ENCODE measurements around the gene UVRAG.
A peak's percentile ranks its signal among the peaks of the same experiment; 100 is the strongest.

Gene UVRAG

DNA sequence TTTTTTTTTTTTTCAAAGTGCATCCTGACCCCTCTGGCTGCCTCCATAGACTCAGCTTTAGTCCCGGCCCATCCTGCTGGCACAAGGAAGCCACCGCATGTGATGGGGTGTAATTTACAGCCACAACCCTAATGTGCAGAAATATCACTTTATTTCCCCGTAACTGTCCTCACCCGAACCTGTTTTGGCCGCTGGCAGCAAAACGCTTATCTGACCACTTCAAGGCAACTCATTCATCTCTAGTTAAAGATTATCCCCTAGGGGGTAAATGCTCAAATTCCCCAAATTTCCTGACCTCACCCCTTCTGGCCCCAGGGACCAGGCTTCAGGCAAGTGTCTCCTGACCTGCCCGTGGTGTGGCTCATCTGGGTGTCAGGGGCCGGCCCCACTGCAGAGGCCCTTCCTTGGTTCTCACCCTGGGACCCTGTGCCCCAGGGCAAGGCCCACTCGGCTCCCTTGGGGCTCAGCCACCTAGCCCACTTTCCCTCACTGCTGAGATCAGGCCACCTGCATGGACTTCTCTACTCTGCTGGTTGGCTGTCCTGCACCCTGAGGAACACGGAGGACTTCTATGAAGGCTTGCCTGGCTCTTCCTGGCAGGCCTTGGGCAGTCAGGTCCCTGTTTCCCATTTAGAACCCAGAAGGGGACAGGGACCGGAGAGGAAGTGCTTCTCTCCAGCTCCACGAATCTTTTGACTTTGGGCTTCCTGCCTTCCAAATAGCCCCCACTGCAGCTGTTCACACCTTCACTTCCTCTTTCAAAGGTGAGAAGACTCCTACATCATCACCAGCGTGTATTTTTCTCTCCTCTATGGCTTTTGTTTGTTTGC is 337.9 kb downstream of the UVRAG start:
- no peak for DNase-seq
- Histone ChIP-seq H2BK15ac (ENCODE audit: low read depth, poor library complexity, severe bottlenecking) (no peak overlapping the region), H3K4me1 (ENCODE audit: control insufficient read depth, insufficient read depth, low read depth, low read length) (peaks cover 6% of the 10 kb centered on the region), H3K27ac (ENCODE audit: low read length, poor library complexity, severe bottlenecking) (no peak overlapping the region), H3K4me3 (ENCODE audit: insufficient read depth in 1 of 2, low read depth in 1 of 2, low read length in 2 of 2) (peak overlapping the region in 1 of 2 experiments; percentile 76), H4K8ac (ENCODE audit: low read length) (no peak overlapping the region), H3K36me3 (ENCODE audit: control insufficient read depth in 1 of 2, insufficient read depth in 2 of 2, low read depth in 1 of 2, low read length in 2 of 2) (no peaks in the 10 kb centered on the region), H2BK12ac (ENCODE audit: low read length in 2 of 2) (no peak overlapping the region), H4K91ac (ENCODE audit: low read length) (no peak overlapping the region), H3K4me2 (ENCODE audit: low read length, poor library complexity, severe bottlenecking) (no peak overlapping the region), H3K14ac (ENCODE audit: low read length in 2 of 2) (no peak overlapping the region), H3K18ac (ENCODE audit: low read depth in 1 of 2, low read length in 2 of 2) (no peak overlapping the region), H3K27me3 (ENCODE audit: control insufficient read depth in 1 of 2, insufficient read depth in 1 of 2, low read length in 2 of 2) (peaks cover 6 to 13% of the 10 kb centered on the region in 2 experiments), H2BK5ac (ENCODE audit: low read depth, low read length, poor library complexity, severe bottlenecking) (no peak overlapping the region), H3K79me1 (replicated peaks; ENCODE audit: low read length, poor library complexity, severe bottlenecking) (no peaks in the 10 kb centered on the region), H3K4ac (ENCODE audit: low read depth in 1 of 2, low read length in 2 of 2) (no peak overlapping the region), H2AK5ac (ENCODE audit: low read length, severe bottlenecking) (no peak overlapping the region), H3K23ac (ENCODE audit: low read length in 2 of 2) (no peak overlapping the region), H2AFZ (ENCODE audit: low read depth, low read length) (no peak overlapping the region), H3K9me3 (ENCODE audit: control insufficient read depth, low read length) (no peaks in the 10 kb centered on the region), H3K9ac (ENCODE audit: low read length) (peak overlapping the region; percentile 83), H2BK120ac (ENCODE audit: low read depth, low read length) (no peak overlapping the region)
- 61% methylated on average over 12 of the region's 13 CpGs for WGBS

DNA sequence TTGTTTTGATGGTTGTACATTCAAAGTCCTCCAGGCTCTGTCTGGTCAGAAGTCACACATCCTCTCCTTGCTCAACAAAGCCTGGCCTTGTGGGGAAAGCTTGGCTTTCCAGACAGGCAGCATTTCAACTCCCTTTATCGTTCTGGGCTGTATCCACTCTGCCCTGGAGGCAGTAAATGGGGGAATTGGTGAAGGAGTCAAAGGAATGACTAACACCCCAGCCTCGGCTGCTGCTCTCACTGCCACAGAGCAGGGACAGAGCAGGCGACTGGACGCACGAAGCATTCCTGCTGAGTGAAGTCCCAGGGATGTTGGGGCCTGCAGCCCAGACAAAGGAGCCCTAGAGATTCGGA is 338.5 kb downstream of the UVRAG start:
- H3K4me1 ChIP-seq (ENCODE audit: control insufficient read depth, insufficient read depth, low read depth, low read length) = peaks cover 6% of the 10 kb centered on the region
- H3K18ac ChIP-seq (ENCODE audit: low read depth in 1 of 2, low read length in 2 of 2) = no peak overlapping the region
- H3K27me3 ChIP-seq (ENCODE audit: control insufficient read depth in 1 of 2, insufficient read depth in 1 of 2, low read length in 2 of 2) = peaks cover 9 to 15% of the 10 kb centered on the region in 2 experiments
- H2BK12ac ChIP-seq (ENCODE audit: low read length in 2 of 2) = no peak overlapping the region
- H3K23ac ChIP-seq (ENCODE audit: low read length in 2 of 2) = no peak overlapping the region
- H3K4ac ChIP-seq (ENCODE audit: low read depth in 1 of 2, low read length in 2 of 2) = no peak overlapping the region
- H3K4me2 ChIP-seq (ENCODE audit: low read length, poor library complexity, severe bottlenecking) = no peak overlapping the region
- WGBS = 62% methylated on average over 6 of the region's 6 CpGs
- H4K8ac ChIP-seq (ENCODE audit: low read length) = no peak overlapping the region
- H3K27ac ChIP-seq (ENCODE audit: low read length, poor library complexity, severe bottlenecking) = no peak overlapping the region
- H2BK120ac ChIP-seq (ENCODE audit: low read depth, low read length) = no peak overlapping the region
- DNase-seq = peak; percentile 35
- H3K4me3 ChIP-seq (ENCODE audit: insufficient read depth in 1 of 2, low read depth in 1 of 2, low read length in 2 of 2) = no peak overlapping the region
- no peak overlapping the region for H2AFZ ChIP-seq (ENCODE audit: low read depth, low read length)
- no peak overlapping the region for H2BK15ac ChIP-seq (ENCODE audit: low read depth, poor library complexity, severe bottlenecking)
- H2BK5ac ChIP-seq (ENCODE audit: low read depth, low read length, poor library complexity, severe bottlenecking) = no peak overlapping the region
- peak overlapping the region; percentile 27 for H3K9ac ChIP-seq (ENCODE audit: low read length)
- no peaks in the 10 kb centered on the region for H3K9me3 ChIP-seq (ENCODE audit: control insufficient read depth, low read length)
- H2AK5ac ChIP-seq (ENCODE audit: low read length, severe bottlenecking) = no peak overlapping the region
- H3K14ac ChIP-seq (ENCODE audit: low read length in 2 of 2) = no peak overlapping the region
- H3K36me3 ChIP-seq (ENCODE audit: control insufficient read depth in 1 of 2, insufficient read depth in 2 of 2, low read depth in 1 of 2, low read length in 2 of 2) = no peaks in the 10 kb centered on the region
- H3K79me1 ChIP-seq (replicated peaks; ENCODE audit: low read length, poor library complexity, severe bottlenecking) = no peaks in the 10 kb centered on the region
- H4K91ac ChIP-seq (ENCODE audit: low read length) = no peak overlapping the region

DNA sequence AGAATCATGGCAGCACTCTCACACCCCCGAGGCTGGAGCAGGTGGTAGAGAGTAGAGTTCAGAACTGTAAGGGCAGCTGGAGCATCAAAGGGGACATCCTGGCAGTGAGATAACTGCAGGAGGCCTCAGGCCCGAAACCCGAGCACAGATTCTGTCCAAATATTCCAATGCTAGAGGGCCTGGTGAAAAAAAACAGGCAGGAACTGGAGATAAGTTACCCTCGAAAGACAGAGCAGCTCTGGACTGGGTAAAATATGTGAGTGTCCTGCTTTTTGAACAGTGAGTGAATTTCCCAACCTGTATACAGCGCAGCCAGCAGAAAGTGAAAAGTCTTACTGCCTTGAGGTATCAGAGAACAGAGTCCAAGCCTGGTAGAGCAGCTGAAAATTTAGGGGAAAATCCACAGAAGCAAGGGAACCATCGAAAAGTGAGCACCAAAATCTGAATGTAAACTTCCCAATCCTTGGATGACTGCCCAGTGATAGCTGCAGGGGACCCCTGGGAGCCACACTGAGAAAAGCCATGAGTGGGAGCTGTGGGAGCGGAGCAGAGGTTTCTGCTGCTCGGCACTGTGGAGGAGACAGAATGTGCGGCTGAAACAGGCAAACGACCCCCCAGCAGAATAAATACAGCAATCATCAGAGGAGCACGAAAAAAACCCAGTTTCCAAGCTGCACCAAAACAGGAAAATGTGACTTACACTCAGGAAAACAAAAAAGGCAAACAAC is 340.7 kb downstream of the UVRAG start:
- H3K4me2 ChIP-seq (ENCODE audit: low read length, poor library complexity, severe bottlenecking) = no peak overlapping the region
- H2BK15ac ChIP-seq (ENCODE audit: low read depth, poor library complexity, severe bottlenecking) = no peak overlapping the region
- peaks cover 12 to 26% of the 10 kb centered on the region in 2 experiments for H3K27me3 ChIP-seq (ENCODE audit: control insufficient read depth in 1 of 2, insufficient read depth in 1 of 2, low read length in 2 of 2)
- H2BK5ac ChIP-seq (ENCODE audit: low read depth, low read length, poor library complexity, severe bottlenecking) = no peak overlapping the region
- no peak overlapping the region for H2AK5ac ChIP-seq (ENCODE audit: low read length, severe bottlenecking)
- H2AFZ ChIP-seq (ENCODE audit: low read depth, low read length) = peak overlapping the region; percentile 8
- H3K14ac ChIP-seq (ENCODE audit: low read length in 2 of 2) = no peak overlapping the region
- H4K91ac ChIP-seq (ENCODE audit: low read length) = no peak overlapping the region
- H3K23ac ChIP-seq (ENCODE audit: low read length in 2 of 2) = no peak overlapping the region
- H3K4me1 ChIP-seq (ENCODE audit: control insufficient read depth, insufficient read depth, low read depth, low read length) = peaks cover 16% of the 10 kb centered on the region
- H3K9ac ChIP-seq (ENCODE audit: low read length) = no peak overlapping the region
- no peaks in the 10 kb centered on the region for H3K9me3 ChIP-seq (ENCODE audit: control insufficient read depth, low read length)
- no peaks in the 10 kb centered on the region for H3K79me1 ChIP-seq (replicated peaks; ENCODE audit: low read length, poor library complexity, severe bottlenecking)
- H2BK120ac ChIP-seq (ENCODE audit: low read depth, low read length) = no peak overlapping the region
- no peak overlapping the region for H3K18ac ChIP-seq (ENCODE audit: low read depth in 1 of 2, low read length in 2 of 2)
- DNase-seq = no peak
- no peak overlapping the region for H3K4ac ChIP-seq (ENCODE audit: low read depth in 1 of 2, low read length in 2 of 2)
- no peaks in the 10 kb centered on the region for H3K36me3 ChIP-seq (ENCODE audit: control insufficient read depth in 1 of 2, insufficient read depth in 2 of 2, low read depth in 1 of 2, low read length in 2 of 2)
- WGBS = 71% methylated on average over 9 of the region's 11 CpGs
- H3K27ac ChIP-seq (ENCODE audit: low read length, poor library complexity, severe bottlenecking) = no peak overlapping the region
- H3K4me3 ChIP-seq (ENCODE audit: insufficient read depth in 1 of 2, low read depth in 1 of 2, low read length in 2 of 2) = no peak overlapping the region
- H4K8ac ChIP-seq (ENCODE audit: low read length) = no peak overlapping the region
- H2BK12ac ChIP-seq (ENCODE audit: low read length in 2 of 2) = no peak overlapping the region

DNA sequence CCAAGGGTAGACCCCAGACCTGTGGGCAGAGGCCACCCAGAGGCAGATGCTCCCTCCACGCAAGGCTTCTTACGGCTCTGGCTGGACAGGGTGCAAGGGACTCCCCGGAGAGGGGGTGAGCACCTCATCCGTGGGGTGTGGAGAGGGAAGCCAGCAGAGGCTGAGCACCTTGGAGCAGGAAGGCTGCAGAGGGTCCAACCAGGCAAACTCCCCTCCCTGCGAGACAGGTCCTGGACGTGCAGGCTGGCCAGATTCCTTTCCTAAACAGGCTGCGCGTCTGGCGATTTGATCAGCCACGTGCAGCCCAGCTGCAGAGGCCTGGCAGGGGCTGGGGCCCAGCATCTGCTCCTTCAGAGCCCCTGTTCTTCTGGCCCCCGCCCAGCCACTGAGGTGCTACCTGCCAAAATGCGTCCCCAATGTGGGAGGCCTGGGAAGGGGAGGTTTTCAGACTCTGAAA is 342.0 kb downstream of the UVRAG start:
- Histone ChIP-seq H3K18ac (ENCODE audit: low read depth in 1 of 2, low read length in 2 of 2) (no peak overlapping the region), H2AK5ac (ENCODE audit: low read length, severe bottlenecking) (no peak overlapping the region), H3K4ac (ENCODE audit: low read depth in 1 of 2, low read length in 2 of 2) (no peak overlapping the region), H3K27me3 (ENCODE audit: control insufficient read depth in 1 of 2, insufficient read depth in 1 of 2, low read length in 2 of 2) (peaks cover 12 to 33% of the 10 kb centered on the region in 2 experiments), H3K4me3 (ENCODE audit: insufficient read depth in 1 of 2, low read depth in 1 of 2, low read length in 2 of 2) (no peak overlapping the region), H2BK5ac (ENCODE audit: low read depth, low read length, poor library complexity, severe bottlenecking) (no peak overlapping the region), H3K27ac (ENCODE audit: low read length, poor library complexity, severe bottlenecking) (no peak overlapping the region), H3K9ac (ENCODE audit: low read length) (no peak overlapping the region), H3K9me3 (ENCODE audit: control insufficient read depth, low read length) (no peaks in the 10 kb centered on the region), H2AFZ (ENCODE audit: low read depth, low read length) (no peak overlapping the region), H3K14ac (ENCODE audit: low read length in 2 of 2) (no peak overlapping the region), H3K79me1 (replicated peaks; ENCODE audit: low read length, poor library complexity, severe bottlenecking) (no peaks in the 10 kb centered on the region), H2BK120ac (ENCODE audit: low read depth, low read length) (no peak overlapping the region), H2BK12ac (ENCODE audit: low read length in 2 of 2) (no peak overlapping the region), H3K36me3 (ENCODE audit: control insufficient read depth in 1 of 2, insufficient read depth in 2 of 2, low read depth in 1 of 2, low read length in 2 of 2) (no peaks in the 10 kb centered on the region), H3K4me2 (ENCODE audit: low read length, poor library complexity, severe bottlenecking) (no peak overlapping the region), H4K91ac (ENCODE audit: low read length) (no peak overlapping the region), H4K8ac (ENCODE audit: low read length) (no peak overlapping the region), H3K4me1 (ENCODE audit: control insufficient read depth, insufficient read depth, low read depth, low read length) (peaks cover 22% of the 10 kb centered on the region), H2BK15ac (ENCODE audit: low read depth, poor library complexity, severe bottlenecking) (no peak overlapping the region), H3K23ac (ENCODE audit: low read length in 2 of 2) (no peak overlapping the region)
- WGBS = 85% methylated on average over 12 of the region's 12 CpGs
- no peak for DNase-seq

Measured in mesenchymal stem cell (in vitro differentiated cells and primary cell).